SU-DHL-6 (cell line): Measurements from ENCODE around the gene NDN.

Source experiments
- H2AFZ ChIP-seq: fragments of 200-600 bp; sonication (generic); 2 replicates; pipeline ENCODE4 v1.6.1; 2014; ENCODE audit warnings: low read depth, mild to moderate bottlenecking, moderate library complexity, mixed read lengths, antibody characterized with exemption, low read length; ENCODE audit not compliant: severe bottlenecking
- H3F3A ChIP-seq: fragments of 200-600 bp; shearing (Covaris generic); 2 replicates; pipeline ENCODE4 v1.6.0; 2016; ENCODE audit warnings: antibody characterized with exemption, mild to moderate bottlenecking; ENCODE audit not compliant: insufficient read depth
- H3K27ac ChIP-seq: fragments of 200-600 bp; sonication (generic); 2 replicates; pipeline ENCODE4 v1.5.1; 2016; ENCODE audit warnings: low read depth, mild to moderate bottlenecking, low read length, moderate library complexity, mixed read lengths
- H3K27me3 ChIP-seq: fragments of 200-600 bp; sonication (generic), shearing (Covaris generic); 2 replicates; pipeline ENCODE4 v1.6.0; 2014; ENCODE audit warnings: mild to moderate bottlenecking, low read length
- H3K36me3 ChIP-seq: fragments of 200-600 bp; sonication (generic); 2 replicates; pipeline ENCODE4 v1.6.1; 2014; ENCODE audit warnings: mild to moderate bottlenecking, low read length, mixed read lengths
- H3K4me2 ChIP-seq: fragments of 300-600, 200-600 bp; shearing (Covaris generic), sonication (generic); 2 replicates; pipeline ENCODE4 v1.6.0; 2014; ENCODE audit warnings: low read length, low read depth, mild to moderate bottlenecking; ENCODE audit not compliant: poor library complexity, severe bottlenecking
- H3K4me3 ChIP-seq: fragments of 200-600 bp; sonication (generic); 2 replicates; pipeline ENCODE4 v1.5.1; 2014; ENCODE audit warnings: antibody characterized with exemption, low read length, mild to moderate bottlenecking, mixed read lengths; ENCODE audit not compliant: insufficient read depth, poor library complexity, severe bottlenecking
- H3K79me2 ChIP-seq: fragments of 200-600 bp; sonication (generic); 2 replicates; pipeline ENCODE4 v1.6.1; 2014; ENCODE audit warnings: mild to moderate bottlenecking, low read length, moderate library complexity; ENCODE audit not compliant: insufficient read depth
- H3K9ac ChIP-seq: fragments of 200-600 bp; sonication (generic); 2 replicates; pipeline ENCODE4 v1.7.0; 2014; ENCODE audit warnings: mild to moderate bottlenecking, low read length
- H3K9me2 ChIP-seq: fragments of 200-600 bp; sonication (generic); replicated peaks from 2 replicates; pipeline ENCODE4 v1.6.1; 2014; ENCODE audit warnings: low read length; ENCODE audit not compliant: insufficient read depth
- H3K9me3 ChIP-seq: fragments of 200-600 bp; sonication (generic); 2 replicates; pipeline ENCODE4 v1.6.1; 2014; ENCODE audit warnings: low read length, mixed read lengths; ENCODE audit not compliant: insufficient read depth
- H4K20me1 ChIP-seq: fragments of 200-600 bp; sonication (generic); 2 replicates; pipeline ENCODE4 v1.6.1; 2014; ENCODE audit warnings: low read depth, mild to moderate bottlenecking, antibody characterized with exemption, low read length, moderate library complexity, mixed read lengths
- CTCF ChIP-seq: fragments of 200-600 bp; sonication (generic); IDR thresholded peaks from one replicate; pipeline ENCODE4 v1.5.1; 2017; ENCODE audit warnings: antibody characterized with exemption, mild to moderate bottlenecking, low read length, moderate library complexity; ENCODE audit not compliant: insufficient read depth, poor library complexity, severe bottlenecking
- EZH2phosphoT487 ChIP-seq: fragments of 200-600 bp; sonication (generic), shearing (Covaris generic); conservative IDR thresholded peaks from 2 replicates; pipeline ENCODE4 v1.6.1; 2018; ENCODE audit warnings: mild to moderate bottlenecking, antibody characterized with exemption, low read length, moderate library complexity, mixed read lengths

The NDN gene

GRCh38 chr15:23671481-23671880, 15.6 kb downstream of the NDN start:
- no peak overlapping the region for H3K9ac ChIP-seq
- no peaks in the 10 kb centered on the region for H3K79me2 ChIP-seq
- H3F3A ChIP-seq: no peaks in the 10 kb centered on the region
- no peaks in the 10 kb centered on the region for H3K36me3 ChIP-seq
- no peaks in the 10 kb centered on the region for H3K27me3 ChIP-seq
- H3K4me2 ChIP-seq: no peak overlapping the region
- H2AFZ ChIP-seq: no peak overlapping the region
- H3K4me3 ChIP-seq: no peak overlapping the region
- no peak overlapping the region for H3K27ac ChIP-seq
- no peaks in the 10 kb centered on the region for H3K9me3 ChIP-seq
- H3K9me2 ChIP-seq: no peaks in the 10 kb centered on the region
- TF ChIP-seq CTCF (no peak), EZH2phosphoT487 (no peak)
- H4K20me1 ChIP-seq: no peaks in the 10 kb centered on the region

DNA sequence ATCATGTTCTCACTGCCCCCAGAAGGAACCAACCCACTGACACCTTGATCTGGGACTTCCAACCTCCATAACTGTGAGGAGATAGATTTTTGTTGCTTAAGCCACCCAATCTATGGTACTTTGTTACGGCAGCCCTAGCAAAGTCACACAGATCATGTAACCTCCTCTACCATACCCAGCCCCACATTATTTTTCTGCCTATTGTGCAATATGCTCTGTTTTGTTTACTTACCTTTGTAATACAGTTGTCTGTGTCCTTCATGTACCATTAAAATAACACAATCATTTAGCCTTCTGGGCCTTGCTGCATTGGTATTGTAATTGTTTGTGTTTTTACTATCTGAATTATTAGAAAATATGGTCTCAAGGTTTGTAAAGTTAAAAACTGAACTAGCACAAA, 16.1 kb downstream of the NDN start:
- Histone ChIP-seq H4K20me1 (no peaks in the 10 kb centered on the region), H3K9me3 (no peaks in the 10 kb centered on the region), H3K9ac (no peak overlapping the region), H3K27ac (no peak overlapping the region), H3F3A (no peaks in the 10 kb centered on the region), H3K9me2 (no peaks in the 10 kb centered on the region), H3K36me3 (no peaks in the 10 kb centered on the region), H3K4me3 (no peak overlapping the region), H2AFZ (no peak overlapping the region), H3K79me2 (no peaks in the 10 kb centered on the region), H3K4me2 (no peak overlapping the region), H3K27me3 (no peaks in the 10 kb centered on the region)
- TF ChIP-seq CTCF: no peak
- no peak for TF ChIP-seq EZH2phosphoT487

- Histone ChIP-seq H3K9ac (no peak overlapping the region), H2AFZ (no peak overlapping the region), H4K20me1 (no peaks in the 10 kb centered on the region), H3K4me3 (no peak overlapping the region), H3F3A (no peaks in the 10 kb centered on the region), H3K9me2 (no peaks in the 10 kb centered on the region), H3K4me2 (no peak overlapping the region), H3K36me3 (no peaks in the 10 kb centered on the region), H3K79me2 (no peaks in the 10 kb centered on the region), H3K27me3 (no peaks in the 10 kb centered on the region), H3K9me3 (no peaks in the 10 kb centered on the region), H3K27ac (no peak overlapping the region)
- TF ChIP-seq CTCF (no peak), EZH2phosphoT487 (no peak)
Measured at GRCh38 chr15:23663232-23663631, 23.9 kb downstream of the NDN start.
